GM12878 (cell line): ENCODE results near the gene BNIP5. TPM values are rescaled to one million over a fixed set of nuclear protein-coding genes. Genes with fewer than 3 reads are reported as not detected.

Source experiments
- polyA plus RNA-seq, 11 experiments: library from polyadenylated mRNA; depleted of rRNA in 4 of 11; unstranded in 6 of 11; stranded (reverse) in 5 of 11; fragments of >200 nt; fragmentation: Nextera tagmentation in 4 of 11; fragmentation: Illumina TruSeq in 1 of 11; extraction: Ambion mirVana in 4 of 11; extraction: Trizol in 1 of 11; gene quantifications; 1 replicate in 1 of 11; 2 replicates in 10 of 11; pipeline versions ENCODE4 v1.2.1 to v1.2.3, GENCODE V29; 2011 to 2016; ENCODE audit warnings: inconsistent platforms in 2 of 11, missing spikeins in 2 of 11, low read depth in 1 of 11
- total RNA-seq, 4 experiments: library from RNA; depleted of rRNA in 3 of 4; stranded (reverse); fragments of >200 nt in 3 of 4; fragmentation: Illumina TruSeq in 1 of 4; extraction: Trizol in 1 of 4; gene quantifications; 2 replicates each; pipeline versions ENCODE4 v1.2.1 to v1.2.3, GENCODE V29; 2013 to 2021
- TF ChIP-seq, protein P1 (sequence below): fragments of 450-650 bp; IDR thresholded peaks from 2 replicates; pipeline ENCODE4 v1.6.1; 2018; ENCODE audit warnings: mild to moderate bottlenecking, low read depth, moderate library complexity; ENCODE audit not compliant: partially characterized antibody

The BNIP5 gene
- total and polyA plus RNA-seq, 10 of the 15 experiments (the other 5 are each of a cell fraction or from before 2014, with no cell fraction given) = 0.02 to 0.68 (median 0.05) TPM; not detected in 2

DNA sequence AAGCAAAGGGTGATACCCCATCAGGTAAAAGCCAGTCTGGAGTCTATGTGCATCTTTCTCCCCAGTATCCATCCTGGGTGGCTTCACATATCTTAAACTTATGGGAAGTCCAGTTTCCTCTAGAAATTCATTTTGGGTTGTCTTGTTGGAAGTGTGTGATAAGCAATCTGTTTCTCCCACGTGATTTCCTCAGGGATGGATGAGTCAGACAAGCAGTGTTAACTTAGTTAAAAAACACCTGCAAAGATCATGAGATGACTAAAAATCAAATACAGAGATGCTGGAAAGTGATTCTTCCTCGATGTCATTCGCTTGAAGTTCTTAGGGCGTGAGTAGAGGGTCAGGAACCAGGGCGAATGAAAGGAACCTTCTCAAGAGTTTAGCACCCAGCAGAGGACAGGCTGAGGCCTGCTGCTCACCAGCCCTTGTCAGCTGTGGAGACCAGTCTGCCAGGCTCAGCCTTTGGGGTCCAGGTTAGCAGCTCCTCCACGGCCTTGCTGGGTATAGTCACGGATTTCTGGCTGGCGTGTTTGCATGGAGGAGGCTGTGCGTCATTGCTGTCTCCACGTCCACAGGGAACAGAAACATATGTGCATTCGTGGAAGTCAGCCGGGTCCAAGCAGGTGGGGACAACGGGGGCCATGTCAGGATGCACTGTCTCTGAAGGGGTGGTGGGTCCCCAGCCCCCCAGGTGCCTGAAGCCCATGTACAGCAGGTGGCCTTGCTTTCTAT is 69.6 kb downstream of the BNIP5 start (continued):
- TF ChIP-seq, protein P1, sequence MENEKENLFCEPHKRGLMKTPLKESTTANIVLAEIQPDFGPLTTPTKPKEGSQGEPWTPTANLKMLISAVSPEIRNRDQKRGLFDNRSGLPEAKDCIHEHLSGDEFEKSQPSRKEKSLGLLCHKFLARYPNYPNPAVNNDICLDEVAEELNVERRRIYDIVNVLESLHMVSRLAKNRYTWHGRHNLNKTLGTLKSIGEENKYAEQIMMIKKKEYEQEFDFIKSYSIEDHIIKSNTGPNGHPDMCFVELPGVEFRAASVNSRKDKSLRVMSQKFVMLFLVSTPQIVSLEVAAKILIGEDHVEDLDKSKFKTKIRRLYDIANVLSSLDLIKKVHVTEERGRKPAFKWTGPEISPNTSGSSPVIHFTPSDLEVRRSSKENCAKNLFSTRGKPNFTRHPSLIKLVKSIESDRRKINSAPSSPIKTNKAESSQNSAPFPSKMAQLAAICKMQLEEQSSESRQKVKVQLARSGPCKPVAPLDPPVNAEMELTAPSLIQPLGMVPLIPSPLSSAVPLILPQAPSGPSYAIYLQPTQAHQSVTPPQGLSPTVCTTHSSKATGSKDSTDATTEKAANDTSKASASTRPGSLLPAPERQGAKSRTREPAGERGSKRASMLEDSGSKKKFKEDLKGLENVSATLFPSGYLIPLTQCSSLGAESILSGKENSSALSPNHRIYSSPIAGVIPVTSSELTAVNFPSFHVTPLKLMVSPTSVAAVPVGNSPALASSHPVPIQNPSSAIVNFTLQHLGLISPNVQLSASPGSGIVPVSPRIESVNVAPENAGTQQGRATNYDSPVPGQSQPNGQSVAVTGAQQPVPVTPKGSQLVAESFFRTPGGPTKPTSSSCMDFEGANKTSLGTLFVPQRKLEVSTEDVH = no peak

Other genes with a start within 250 kb of the BNIP5 start
- gene MAPK13, start 206.4 kb downstream of the BNIP5 start, total RNA-seq (2014; rRNA removed) = 38.9 and 40.2 TPM in 2 replicates
- 18.4 and 19.5 TPM in 2 replicates for gene MAPK13, start 206.4 kb downstream of the BNIP5 start, total RNA-seq (2014; rRNA removed; fragmentation: Illumina TruSeq; extraction: Trizol)
- gene MAPK13, start 206.4 kb downstream of the BNIP5 start, total RNA-seq (2021) = 48.0 and 52.5 TPM in 2 replicates
- gene MAPK13, start 206.4 kb downstream of the BNIP5 start, polyA plus RNA-seq (2011; rRNA removed) = 7.5 and 8.5 TPM in 2 replicates
- gene MAPK13, start 206.4 kb downstream of the BNIP5 start, polyA plus RNA-seq (2014; fragmentation: Illumina TruSeq; extraction: Trizol) = 17.2 and 34.9 TPM in 2 replicates
- gene MAPK13, start 206.4 kb downstream of the BNIP5 start, polyA plus RNA-seq (2014; fragmentation: Nextera tagmentation; extraction: Ambion mirVana) = 1 to 10 TPM; 1.8 to 3.2 TPM
- gene MAPK13, start 206.4 kb downstream of the BNIP5 start, polyA plus RNA-seq (2014; rRNA removed) = 46.3 and 48.8 TPM in 2 replicates
- gene MAPK13, start 206.4 kb downstream of the BNIP5 start, polyA plus RNA-seq (2016; fragmentation: Nextera tagmentation; extraction: Ambion mirVana) = 10 to 100 TPM; 46.6 TPM
- gene BRPF3, start 140.1 kb downstream of the BNIP5 start, total RNA-seq (2014; rRNA removed) = 6.4 and 6.7 TPM in 2 replicates
- gene BRPF3, start 140.1 kb downstream of the BNIP5 start, total RNA-seq (2014; rRNA removed; fragmentation: Illumina TruSeq; extraction: Trizol) = 6.3 and 7.2 TPM in 2 replicates
- gene BRPF3, start 140.1 kb downstream of the BNIP5 start, total RNA-seq (2021) = 12.8 and 14.3 TPM in 2 replicates
- gene BRPF3, start 140.1 kb downstream of the BNIP5 start, polyA plus RNA-seq (2011; rRNA removed) = 5.1 and 6.7 TPM in 2 replicates
- 11.0 and 16.1 TPM in 2 replicates for gene BRPF3, start 140.1 kb downstream of the BNIP5 start, polyA plus RNA-seq (2014; fragmentation: Illumina TruSeq; extraction: Trizol)
- gene BRPF3, start 140.1 kb downstream of the BNIP5 start, polyA plus RNA-seq (2014; fragmentation: Nextera tagmentation; extraction: Ambion mirVana) = 1 to 10 TPM; 2.3 to 2.8 TPM
- gene BRPF3, start 140.1 kb downstream of the BNIP5 start, polyA plus RNA-seq (2014; rRNA removed) = 10.5 and 14.8 TPM in 2 replicates
- 1 to 10 TPM; 3.9 to 6.0 TPM for gene BRPF3, start 140.1 kb downstream of the BNIP5 start, polyA plus RNA-seq (2016; fragmentation: Nextera tagmentation; extraction: Ambion mirVana)
- gene PNPLA1, start 66.8 kb downstream of the BNIP5 start, total RNA-seq (2014; rRNA removed) = not detected in 2 replicates
- gene PNPLA1, start 66.8 kb downstream of the BNIP5 start, total RNA-seq (2014; rRNA removed; fragmentation: Illumina TruSeq; extraction: Trizol) = not detected in 2 replicates
- gene PNPLA1, start 66.8 kb downstream of the BNIP5 start, total RNA-seq (2021) = not detected in 2 replicates
- not detected in 2 replicates for gene PNPLA1, start 66.8 kb downstream of the BNIP5 start, polyA plus RNA-seq (2011; rRNA removed)
- gene PNPLA1, start 66.8 kb downstream of the BNIP5 start, polyA plus RNA-seq (2014; fragmentation: Illumina TruSeq; extraction: Trizol) = 0.04 TPM in 1 of 2 replicates, not detected in the other
- not detected for gene PNPLA1, start 66.8 kb downstream of the BNIP5 start, polyA plus RNA-seq (2014; fragmentation: Nextera tagmentation; extraction: Ambion mirVana)
- not detected in 2 replicates for gene PNPLA1, start 66.8 kb downstream of the BNIP5 start, polyA plus RNA-seq (2014; rRNA removed)
- gene PNPLA1, start 66.8 kb downstream of the BNIP5 start, polyA plus RNA-seq (2016; fragmentation: Nextera tagmentation; extraction: Ambion mirVana) = not detected
- gene ETV7, start 50.8 kb upstream of the BNIP5 start, total RNA-seq (2014; rRNA removed) = 1.8 and 2.6 TPM in 2 replicates
- gene ETV7, start 50.8 kb upstream of the BNIP5 start, total RNA-seq (2014; rRNA removed; fragmentation: Illumina TruSeq; extraction: Trizol) = 1.1 and 1.3 TPM in 2 replicates
- gene ETV7, start 50.8 kb upstream of the BNIP5 start, total RNA-seq (2021) = 1.6 and 1.9 TPM in 2 replicates
- 0.04 TPM in 1 of 2 replicates, not detected in the other for gene ETV7, start 50.8 kb upstream of the BNIP5 start, polyA plus RNA-seq (2011; rRNA removed)
- gene ETV7, start 50.8 kb upstream of the BNIP5 start, polyA plus RNA-seq (2014; fragmentation: Illumina TruSeq; extraction: Trizol) = 1.3 TPM in 2 replicates
- gene ETV7, start 50.8 kb upstream of the BNIP5 start, polyA plus RNA-seq (2014; fragmentation: Nextera tagmentation; extraction: Ambion mirVana) = under 1 TPM; 0.23 to 0.27 TPM
- 1.8 and 2.1 TPM in 2 replicates for gene ETV7, start 50.8 kb upstream of the BNIP5 start, polyA plus RNA-seq (2014; rRNA removed)
- gene ETV7, start 50.8 kb upstream of the BNIP5 start, polyA plus RNA-seq (2016; fragmentation: Nextera tagmentation; extraction: Ambion mirVana) = 1 to 10 TPM; 1.2 to 1.5 TPM
- gene PXT1, start 106.0 kb upstream of the BNIP5 start, total RNA-seq (2014; rRNA removed) = 0.27 and 0.45 TPM in 2 replicates
- gene PXT1, start 106.0 kb upstream of the BNIP5 start, total RNA-seq (2014; rRNA removed; fragmentation: Illumina TruSeq; extraction: Trizol) = 0.23 and 0.27 TPM in 2 replicates
- gene PXT1, start 106.0 kb upstream of the BNIP5 start, total RNA-seq (2021) = 0.21 and 0.38 TPM in 2 replicates
- gene PXT1, start 106.0 kb upstream of the BNIP5 start, polyA plus RNA-seq (2011; rRNA removed) = 0.24 and 0.31 TPM in 2 replicates
- 1.3 and 2.1 TPM in 2 replicates for gene PXT1, start 106.0 kb upstream of the BNIP5 start, polyA plus RNA-seq (2014; fragmentation: Illumina TruSeq; extraction: Trizol)
- gene PXT1, start 106.0 kb upstream of the BNIP5 start, polyA plus RNA-seq (2014; fragmentation: Nextera tagmentation; extraction: Ambion mirVana) = under 1 TPM; 0.52 to 0.60 TPM
- 0.39 and 0.49 TPM in 2 replicates for gene PXT1, start 106.0 kb upstream of the BNIP5 start, polyA plus RNA-seq (2014; rRNA removed)
- gene PXT1, start 106.0 kb upstream of the BNIP5 start, polyA plus RNA-seq (2016; fragmentation: Nextera tagmentation; extraction: Ambion mirVana) = 1 to 10 TPM; 2.5 to 2.9 TPM
- 66.0 and 83.5 TPM in 2 replicates for gene KCTD20, start 106.1 kb upstream of the BNIP5 start, total RNA-seq (2014; rRNA removed)
- 73.5 and 77.0 TPM in 2 replicates for gene KCTD20, start 106.1 kb upstream of the BNIP5 start, total RNA-seq (2014; rRNA removed; fragmentation: Illumina TruSeq; extraction: Trizol)
- 51.6 and 52.7 TPM in 2 replicates for gene KCTD20, start 106.1 kb upstream of the BNIP5 start, total RNA-seq (2021)
- 68.6 and 82.3 TPM in 2 replicates for gene KCTD20, start 106.1 kb upstream of the BNIP5 start, polyA plus RNA-seq (2011; rRNA removed)
- 61.7 and 70.5 TPM in 2 replicates for gene KCTD20, start 106.1 kb upstream of the BNIP5 start, polyA plus RNA-seq (2014; fragmentation: Illumina TruSeq; extraction: Trizol)
- 10 to 100 TPM; 18.1 to 20.1 TPM for gene KCTD20, start 106.1 kb upstream of the BNIP5 start, polyA plus RNA-seq (2014; fragmentation: Nextera tagmentation; extraction: Ambion mirVana)
- gene KCTD20, start 106.1 kb upstream of the BNIP5 start, polyA plus RNA-seq (2014; rRNA removed) = 40.4 and 48.2 TPM in 2 replicates
- gene KCTD20, start 106.1 kb upstream of the BNIP5 start, polyA plus RNA-seq (2016; fragmentation: Nextera tagmentation; extraction: Ambion mirVana) = 10 to 100 TPM; 44.3 to 49.5 TPM
- 9.4 and 10.5 TPM in 2 replicates for gene STK38, start 210.6 kb upstream of the BNIP5 start, total RNA-seq (2014; rRNA removed)
- 13.6 and 13.7 TPM in 2 replicates for gene STK38, start 210.6 kb upstream of the BNIP5 start, total RNA-seq (2014; rRNA removed; fragmentation: Illumina TruSeq; extraction: Trizol)
- 13.1 and 15.4 TPM in 2 replicates for gene STK38, start 210.6 kb upstream of the BNIP5 start, total RNA-seq (2021)
- gene STK38, start 210.6 kb upstream of the BNIP5 start, polyA plus RNA-seq (2011; rRNA removed) = 13.5 and 17.0 TPM in 2 replicates
- 18.7 and 22.1 TPM in 2 replicates for gene STK38, start 210.6 kb upstream of the BNIP5 start, polyA plus RNA-seq (2014; fragmentation: Illumina TruSeq; extraction: Trizol)
- 1 to 10 TPM; 4.1 to 6.6 TPM for gene STK38, start 210.6 kb upstream of the BNIP5 start, polyA plus RNA-seq (2014; fragmentation: Nextera tagmentation; extraction: Ambion mirVana)
- 11.2 and 11.8 TPM in 2 replicates for gene STK38, start 210.6 kb upstream of the BNIP5 start, polyA plus RNA-seq (2014; rRNA removed)
- 10 to 100 TPM; 17.1 to 17.5 TPM for gene STK38, start 210.6 kb upstream of the BNIP5 start, polyA plus RNA-seq (2016; fragmentation: Nextera tagmentation; extraction: Ambion mirVana)